ENCODE measurements around the gene COL5A1.

Gene COL5A1

GRCh38 chr9:134641173-134641989 lies at the start of gene COL5A1:
Gene COL5A1, plus strand, starts transcription at chr9:134641803. Its CDS starts 385 bp downstream, at chr9:134642188.
- Histone ChIP-seq H3K4me1 (ENCODE audit: control insufficient read depth, insufficient read depth, low read length) (peaks cover 4% of the 10 kb centered on the region), H3K27me3 (ENCODE audit: control insufficient read depth, insufficient read depth, low read length) (peaks cover 19% of the 10 kb centered on the region), H3K9ac (ENCODE audit: low read length) (peak within 1 kb of the TSS; percentile 57), H3K9me3 (ENCODE audit: control insufficient read depth, low read length) (no peaks in the 10 kb centered on the region), H3K36me3 (ENCODE audit: control insufficient read depth, insufficient read depth, low read length) (no peaks in the 10 kb centered on the region), H3K4me3 (ENCODE audit: low read length) (no peak within 1 kb of the TSS)

GRCh38 chr9:134592018-134592818 lies 49.4 kb upstream of the COL5A1 start:
- Histone ChIP-seq H3K9ac (ENCODE audit: low read length) (no peak overlapping the region), H3K4me3 (ENCODE audit: low read length) (no peak overlapping the region), H3K4me1 (ENCODE audit: control insufficient read depth, insufficient read depth, low read length) (no peaks in the 10 kb centered on the region), H3K36me3 (ENCODE audit: control insufficient read depth, insufficient read depth, low read length) (no peaks in the 10 kb centered on the region), H3K9me3 (ENCODE audit: control insufficient read depth, low read length) (no peaks in the 10 kb centered on the region), H3K27me3 (ENCODE audit: control insufficient read depth, insufficient read depth, low read length) (no peaks in the 10 kb centered on the region)

GRCh38 chr9:134592819-134593200 lies 48.8 kb upstream of the COL5A1 start:
- Histone ChIP-seq H3K36me3 (ENCODE audit: control insufficient read depth, insufficient read depth, low read length) (no peaks in the 10 kb centered on the region), H3K4me3 (ENCODE audit: low read length) (no peak overlapping the region), H3K9ac (ENCODE audit: low read length) (no peak overlapping the region), H3K4me1 (ENCODE audit: control insufficient read depth, insufficient read depth, low read length) (no peaks in the 10 kb centered on the region), H3K27me3 (ENCODE audit: control insufficient read depth, insufficient read depth, low read length) (no peaks in the 10 kb centered on the region), H3K9me3 (ENCODE audit: control insufficient read depth, low read length) (no peaks in the 10 kb centered on the region)

- H3K36me3 ChIP-seq (ENCODE audit: control insufficient read depth, insufficient read depth, low read length): no peaks in the 10 kb centered on the region
- H3K4me3 ChIP-seq (ENCODE audit: low read length): no peak overlapping the region
- H3K9me3 ChIP-seq (ENCODE audit: control insufficient read depth, low read length): no peaks in the 10 kb centered on the region
- H3K4me1 ChIP-seq (ENCODE audit: control insufficient read depth, insufficient read depth, low read length): no peaks in the 10 kb centered on the region
- H3K9ac ChIP-seq (ENCODE audit: low read length): no peak overlapping the region
- H3K27me3 ChIP-seq (ENCODE audit: control insufficient read depth, insufficient read depth, low read length): no peaks in the 10 kb centered on the region
Measured at GRCh38 chr9:134593286-134594077, 48.1 kb upstream of the COL5A1 start.

- Histone ChIP-seq H3K27me3 (ENCODE audit: control insufficient read depth, insufficient read depth, low read length) (no peaks in the 10 kb centered on the region), H3K4me3 (ENCODE audit: low read length) (no peak overlapping the region), H3K36me3 (ENCODE audit: control insufficient read depth, insufficient read depth, low read length) (no peaks in the 10 kb centered on the region), H3K9me3 (ENCODE audit: control insufficient read depth, low read length) (no peaks in the 10 kb centered on the region), H3K9ac (ENCODE audit: low read length) (no peak overlapping the region), H3K4me1 (ENCODE audit: control insufficient read depth, insufficient read depth, low read length) (no peaks in the 10 kb centered on the region)
Measured at GRCh38 chr9:134594078-134594941, 47.3 kb upstream of the COL5A1 start.

GRCh38 chr9:134595014-134595413 lies 46.6 kb upstream of the COL5A1 start:
- H3K4me3 ChIP-seq (ENCODE audit: low read length): no peak overlapping the region
- H3K4me1 ChIP-seq (ENCODE audit: control insufficient read depth, insufficient read depth, low read length): no peaks in the 10 kb centered on the region
- H3K36me3 ChIP-seq (ENCODE audit: control insufficient read depth, insufficient read depth, low read length): no peaks in the 10 kb centered on the region
- H3K27me3 ChIP-seq (ENCODE audit: control insufficient read depth, insufficient read depth, low read length): no peaks in the 10 kb centered on the region
- H3K9ac ChIP-seq (ENCODE audit: low read length): no peak overlapping the region
- H3K9me3 ChIP-seq (ENCODE audit: control insufficient read depth, low read length): no peaks in the 10 kb centered on the region

- H3K27me3 ChIP-seq (ENCODE audit: control insufficient read depth, insufficient read depth, low read length): no peaks in the 10 kb centered on the region
- H3K9ac ChIP-seq (ENCODE audit: low read length): no peak overlapping the region
- no peaks in the 10 kb centered on the region for H3K4me1 ChIP-seq (ENCODE audit: control insufficient read depth, insufficient read depth, low read length)
- no peaks in the 10 kb centered on the region for H3K9me3 ChIP-seq (ENCODE audit: control insufficient read depth, low read length)
- no peaks in the 10 kb centered on the region for H3K36me3 ChIP-seq (ENCODE audit: control insufficient read depth, insufficient read depth, low read length)
- no peak overlapping the region for H3K4me3 ChIP-seq (ENCODE audit: low read length)
Measured at GRCh38 chr9:134597041-134597913, 44.3 kb upstream of the COL5A1 start.

GRCh38 chr9:134597957-134598883 lies 43.4 kb upstream of the COL5A1 start:
- Histone ChIP-seq H3K9ac (ENCODE audit: low read length) (no peak overlapping the region), H3K4me3 (ENCODE audit: low read length) (no peak overlapping the region), H3K36me3 (ENCODE audit: control insufficient read depth, insufficient read depth, low read length) (no peaks in the 10 kb centered on the region), H3K9me3 (ENCODE audit: control insufficient read depth, low read length) (no peaks in the 10 kb centered on the region), H3K27me3 (ENCODE audit: control insufficient read depth, insufficient read depth, low read length) (no peaks in the 10 kb centered on the region), H3K4me1 (ENCODE audit: control insufficient read depth, insufficient read depth, low read length) (no peaks in the 10 kb centered on the region)

- Histone ChIP-seq H3K36me3 (ENCODE audit: control insufficient read depth, insufficient read depth, low read length) (no peaks in the 10 kb centered on the region), H3K9ac (ENCODE audit: low read length) (no peak overlapping the region), H3K4me1 (ENCODE audit: control insufficient read depth, insufficient read depth, low read length) (no peaks in the 10 kb centered on the region), H3K27me3 (ENCODE audit: control insufficient read depth, insufficient read depth, low read length) (no peaks in the 10 kb centered on the region), H3K4me3 (ENCODE audit: low read length) (no peak overlapping the region), H3K9me3 (ENCODE audit: control insufficient read depth, low read length) (no peaks in the 10 kb centered on the region)
Measured at GRCh38 chr9:134598884-134599245, 42.7 kb upstream of the COL5A1 start.

GRCh38 chr9:134600371-134600770 lies 41.2 kb upstream of the COL5A1 start:
- Histone ChIP-seq H3K9ac (ENCODE audit: low read length) (no peak overlapping the region), H3K36me3 (ENCODE audit: control insufficient read depth, insufficient read depth, low read length) (no peaks in the 10 kb centered on the region), H3K4me1 (ENCODE audit: control insufficient read depth, insufficient read depth, low read length) (no peaks in the 10 kb centered on the region), H3K4me3 (ENCODE audit: low read length) (no peak overlapping the region), H3K27me3 (ENCODE audit: control insufficient read depth, insufficient read depth, low read length) (no peaks in the 10 kb centered on the region), H3K9me3 (ENCODE audit: control insufficient read depth, low read length) (no peaks in the 10 kb centered on the region)

Measured in mucosa of stomach (tissue), 1 donor.